SK-MEL-5 (cell line): ENCODE data around the gene TLE3. TPM values are rescaled to one million over a fixed set of nuclear protein-coding genes. Genes with fewer than 3 reads are reported as not detected.

Experiments used
- DNase-seq: peaks from one replicate; pipeline ENCODE4 v3.0.0-alpha.2; 2016; ENCODE audit warnings: low read depth, low spot score
- in situ Hi-C: cut with HindIII; loops from 2 replicates; pipeline ENCODE4 v1.10.0; 2016; ENCODE audit warnings: low sequenced_read_pairs, high pct_unique_total_duplicates, low pct_unique_long_range_greater_than_20kb
- total RNA-seq: library from RNA; depleted of rRNA; stranded (reverse); fragments of >200 nt; shearing (Covaris generic); gene quantifications from 2 replicates; pipeline ENCODE4 v1.2.3, GENCODE V29; 2014

TLE3 gene
- total RNA-seq, 1 experiment from 2014 or later: 6.5 TPM

DNA sequence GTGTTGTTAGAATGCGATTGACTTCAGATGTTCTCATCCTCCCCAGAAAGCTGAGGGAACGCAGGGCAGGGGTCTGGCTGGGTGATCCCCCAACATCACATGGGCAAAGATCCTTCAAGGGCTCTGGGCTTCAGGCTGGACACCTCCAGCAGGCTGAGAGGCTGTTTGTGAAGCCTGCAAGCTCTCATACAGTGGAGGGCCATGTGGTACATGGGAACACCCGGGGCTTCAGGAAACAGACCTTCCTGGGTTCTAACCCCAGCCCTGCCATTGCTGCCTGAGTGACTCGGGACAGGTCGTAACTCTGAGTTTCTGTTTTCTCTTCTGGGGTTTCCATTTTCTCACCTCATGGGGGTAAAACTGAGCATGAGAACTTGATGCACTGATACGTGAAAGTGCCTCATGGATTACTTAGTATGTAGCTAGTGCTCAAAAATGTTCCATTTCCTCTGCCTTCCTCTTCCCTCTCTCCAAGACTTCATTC, 81.2 kb downstream of the TLE3 start:
- DNase-seq: no peak
- in situ Hi-C loops: no loop called here

DNA sequence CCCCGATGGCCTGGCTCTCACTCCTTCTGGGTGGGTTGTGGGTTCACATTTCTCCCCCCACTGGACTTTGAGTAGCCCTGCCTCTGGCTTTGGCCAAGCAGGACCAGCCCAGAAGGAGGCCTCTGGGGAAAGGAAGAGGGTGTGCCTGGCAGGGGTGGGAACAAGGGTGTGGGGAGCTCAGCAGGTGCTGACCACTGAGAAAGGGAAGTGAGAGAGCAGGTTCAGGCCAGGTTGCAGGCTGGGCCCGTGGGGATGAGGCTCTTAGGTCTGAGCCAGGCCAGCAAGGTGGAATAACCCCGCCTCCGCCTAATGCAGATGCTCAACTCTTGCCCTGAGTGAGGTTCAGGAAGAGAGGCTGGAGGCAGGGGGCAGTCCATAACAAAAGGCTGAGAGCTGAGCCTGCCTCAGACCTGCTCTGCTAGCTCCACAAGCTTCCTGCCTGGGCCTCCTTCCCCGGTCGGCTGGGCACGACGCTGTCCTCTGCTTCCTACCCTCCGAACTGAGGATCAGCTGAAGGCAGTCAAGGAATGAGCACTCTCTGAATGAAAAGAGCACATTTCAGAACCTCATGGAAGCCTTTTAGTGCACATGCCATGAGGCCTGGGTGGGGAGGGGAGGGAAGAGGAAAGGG, 82.7 kb downstream of the TLE3 start:
- in situ Hi-C loops: no loop called here

DNA sequence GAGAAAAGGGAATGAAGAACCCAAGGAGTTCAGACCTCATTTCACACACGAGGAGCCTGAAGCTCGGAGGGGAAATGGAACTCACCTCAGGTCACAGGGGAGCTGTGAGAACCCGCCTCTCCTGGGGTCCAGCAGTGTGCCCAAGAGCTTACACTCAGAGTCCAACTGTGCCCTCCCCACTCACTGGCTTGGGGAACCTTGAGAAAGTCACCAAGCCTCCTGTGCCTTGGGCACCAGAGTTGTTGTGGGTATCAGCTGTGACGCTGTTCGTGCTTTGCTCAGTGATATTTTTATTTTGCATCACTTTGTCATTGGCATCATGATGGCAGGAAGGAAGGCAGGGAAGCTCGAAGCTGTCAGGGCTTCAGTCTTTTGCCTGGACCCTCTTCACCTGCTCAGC, 83.4 kb downstream of the TLE3 start:
- DNase-seq: no peak
- in situ Hi-C loops: no loop called here

More for the DNA sequence above, 82.7 kb downstream of the TLE3 start:
- no peak for DNase-seq

DNA sequence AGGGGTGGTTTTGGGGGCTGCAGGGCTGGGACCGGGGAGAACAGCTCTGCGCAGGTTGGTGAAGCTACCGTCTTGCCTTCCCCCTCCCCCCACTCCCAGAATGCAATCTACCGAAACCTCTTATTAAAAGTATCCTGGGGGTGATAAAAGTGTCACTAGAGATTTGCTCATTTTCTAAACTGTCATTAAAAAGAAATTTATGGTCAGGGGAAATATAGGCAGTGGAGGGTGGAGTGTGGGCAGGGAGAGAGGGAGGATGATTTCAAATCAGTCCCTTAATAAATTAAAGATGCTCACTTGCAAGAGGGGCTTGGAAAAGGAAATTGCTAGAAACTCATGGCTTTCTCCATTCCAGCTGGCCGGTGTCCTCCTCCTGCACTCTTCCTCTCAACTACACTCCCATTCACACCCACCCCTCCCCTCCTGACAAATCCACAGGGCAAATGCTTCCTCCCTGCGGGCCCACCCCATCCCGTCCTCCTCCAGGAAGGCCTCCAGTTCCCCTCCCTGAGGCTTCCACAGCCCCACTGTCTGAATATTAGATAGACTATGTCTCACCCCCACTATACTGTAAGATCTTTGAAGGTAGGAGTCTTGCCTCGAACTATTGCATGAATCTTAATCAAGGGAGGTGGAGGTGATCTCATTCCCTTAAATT, 83.9 kb downstream of the TLE3 start:
- in situ Hi-C loops: no loop called here
- DNase-seq: no peak

DNA sequence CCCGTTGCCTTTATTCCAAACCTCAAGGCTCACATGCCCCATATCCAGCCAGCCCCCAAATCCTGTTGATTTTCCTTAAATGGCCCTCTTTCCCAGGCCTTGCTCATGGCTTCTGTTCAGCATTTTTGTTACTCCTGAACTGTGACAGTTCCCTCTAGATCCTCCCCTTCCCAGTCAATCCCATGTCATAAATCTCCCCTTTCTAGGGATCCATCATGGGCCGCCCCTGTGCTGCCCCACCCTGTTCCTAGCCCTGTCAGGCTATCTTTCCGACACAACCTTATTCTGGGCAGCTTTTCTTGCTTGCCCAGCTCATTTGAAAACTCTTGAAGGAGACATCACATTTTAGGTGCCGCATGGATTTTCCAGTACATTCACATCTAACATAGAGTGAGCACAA, 84.8 kb downstream of the TLE3 start:
- in situ Hi-C loops: no loop called here
- DNase-seq: no peak

DNA sequence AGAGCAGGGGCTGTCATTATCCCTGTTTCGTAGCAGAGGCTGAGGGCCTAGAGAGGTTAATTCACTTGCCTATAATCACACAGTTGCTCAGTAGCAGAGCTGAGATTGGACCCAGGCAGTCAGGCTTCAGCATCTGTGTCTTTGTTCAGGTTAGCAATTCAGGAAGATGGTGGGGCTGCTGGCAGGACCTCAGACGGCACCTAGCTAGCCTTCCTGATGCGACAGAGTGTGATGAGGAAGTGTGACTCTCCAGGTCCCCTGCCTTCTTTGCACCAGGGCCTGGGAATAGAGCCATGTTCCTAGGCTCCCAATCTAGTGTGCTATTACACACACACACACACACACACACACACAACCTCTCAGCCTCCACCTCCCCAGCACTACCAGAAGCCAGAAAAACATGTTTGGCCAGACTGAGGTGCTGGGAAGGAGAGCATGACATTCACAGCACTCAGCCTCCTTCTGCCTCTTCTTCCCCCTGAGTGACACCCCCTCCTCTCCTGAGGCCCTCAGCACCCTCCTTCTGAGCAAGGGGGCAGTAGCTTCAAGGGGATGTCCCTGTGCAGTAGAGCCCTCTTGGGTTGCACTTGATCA, 88.9 kb downstream of the TLE3 start:
- DNase-seq: no peak
- in situ Hi-C loops: no loop called here

DNA sequence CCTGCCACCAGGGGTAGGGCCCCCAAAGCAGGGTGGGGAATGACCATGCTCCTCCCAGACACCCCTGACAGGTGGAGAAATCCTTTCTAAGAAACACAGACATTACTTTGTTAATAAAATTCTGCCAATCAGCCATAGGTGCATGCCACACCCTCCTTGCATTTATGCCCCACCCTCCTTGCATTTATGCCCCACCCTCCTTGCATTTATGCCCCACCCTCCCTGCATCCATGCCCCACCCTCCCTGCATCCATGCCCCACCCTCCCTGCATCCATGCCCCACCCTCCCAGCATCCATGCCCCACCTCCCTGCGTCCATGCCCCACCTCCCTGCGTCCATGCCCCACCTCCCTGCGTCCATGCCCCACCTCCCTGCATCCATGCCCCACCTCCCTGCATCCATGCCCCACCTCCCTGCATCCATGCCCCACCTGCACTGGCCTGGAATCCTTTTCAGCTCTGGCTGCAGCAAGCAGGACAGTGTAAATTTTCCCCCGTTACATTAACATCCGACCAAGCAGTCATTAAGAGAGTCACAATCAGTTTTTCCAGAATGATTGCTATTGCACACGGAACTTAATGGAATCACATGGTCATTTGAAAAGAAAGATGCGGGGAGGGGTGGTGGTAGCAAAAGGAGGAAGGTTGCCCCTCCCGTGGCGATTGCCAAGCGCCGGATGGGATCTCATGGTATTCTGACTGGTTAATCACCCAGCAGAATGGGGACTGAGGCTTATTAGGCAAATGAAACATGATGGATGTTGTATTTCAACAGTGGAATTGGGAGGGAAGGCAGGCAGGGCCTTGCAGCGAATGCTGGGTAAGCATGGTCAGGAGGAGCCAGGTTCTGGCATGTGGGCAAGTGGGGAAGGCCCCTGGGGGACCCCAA, 91.2 kb downstream of the TLE3 start:
- in situ Hi-C loops: no loop called here
- DNase-seq: no peak

DNA sequence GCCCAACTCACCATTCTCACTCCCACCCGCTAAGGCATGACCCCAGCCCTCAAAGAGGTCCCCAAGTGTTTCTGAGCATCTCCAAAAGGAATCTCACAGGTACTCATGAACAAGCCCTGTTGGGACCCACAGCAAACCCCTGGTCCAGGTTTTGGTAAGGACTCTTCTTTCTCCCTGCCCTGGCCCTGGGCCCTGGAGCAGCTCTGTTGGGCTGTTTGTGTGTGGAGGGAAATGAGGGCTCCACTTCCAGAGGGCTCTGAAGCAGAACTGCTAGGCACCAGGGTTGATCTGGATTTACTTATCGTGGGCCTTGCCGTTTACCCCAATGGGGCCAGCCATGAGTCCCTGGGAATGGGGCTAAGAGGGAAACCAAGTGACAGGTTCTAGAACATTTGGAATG, 92.9 kb downstream of the TLE3 start:
- DNase-seq: no peak
- in situ Hi-C loops: no loop called here

DNA sequence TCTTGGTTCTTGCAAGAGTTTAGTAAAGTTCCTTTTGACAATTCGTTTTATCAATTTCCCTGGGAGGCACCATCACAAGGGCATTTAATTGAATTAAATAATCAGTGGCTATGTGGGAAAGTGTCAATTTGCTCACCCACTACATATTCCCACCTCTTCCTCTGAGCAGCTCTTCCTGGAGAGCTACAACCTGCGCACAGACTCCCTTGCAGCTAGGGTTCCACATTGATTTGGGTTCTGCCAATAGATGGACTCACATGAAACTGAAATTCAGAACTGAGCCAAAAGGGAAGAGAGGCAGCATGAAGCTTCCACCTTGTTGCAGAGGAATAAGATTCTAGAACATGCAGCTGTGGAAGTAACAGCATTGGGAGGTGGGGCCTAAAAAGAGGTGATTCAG, 94.8 kb downstream of the TLE3 start:
- no peak for DNase-seq
- in situ Hi-C loops: no loop called here

DNA sequence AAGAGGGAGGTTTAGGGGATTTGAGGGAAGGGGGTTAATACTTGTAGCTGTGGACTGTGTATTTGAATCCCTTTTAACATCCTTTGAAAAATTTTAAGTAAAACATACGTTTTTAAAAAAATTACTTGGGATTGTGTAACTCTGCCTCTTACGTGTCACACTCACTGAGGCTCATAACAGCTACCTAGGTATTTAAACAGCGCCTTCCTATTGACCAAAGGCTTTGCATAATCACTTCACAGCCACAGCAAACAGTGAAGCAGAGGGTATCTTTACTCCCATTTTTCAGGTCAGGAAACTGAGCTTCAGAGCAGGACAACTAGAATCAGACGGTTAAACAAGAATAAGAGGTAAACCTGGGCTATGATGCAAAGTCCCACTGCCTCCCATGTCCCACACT, 95.9 kb downstream of the TLE3 start:
- in situ Hi-C loops: no loop called here
- no peak for DNase-seq

DNA sequence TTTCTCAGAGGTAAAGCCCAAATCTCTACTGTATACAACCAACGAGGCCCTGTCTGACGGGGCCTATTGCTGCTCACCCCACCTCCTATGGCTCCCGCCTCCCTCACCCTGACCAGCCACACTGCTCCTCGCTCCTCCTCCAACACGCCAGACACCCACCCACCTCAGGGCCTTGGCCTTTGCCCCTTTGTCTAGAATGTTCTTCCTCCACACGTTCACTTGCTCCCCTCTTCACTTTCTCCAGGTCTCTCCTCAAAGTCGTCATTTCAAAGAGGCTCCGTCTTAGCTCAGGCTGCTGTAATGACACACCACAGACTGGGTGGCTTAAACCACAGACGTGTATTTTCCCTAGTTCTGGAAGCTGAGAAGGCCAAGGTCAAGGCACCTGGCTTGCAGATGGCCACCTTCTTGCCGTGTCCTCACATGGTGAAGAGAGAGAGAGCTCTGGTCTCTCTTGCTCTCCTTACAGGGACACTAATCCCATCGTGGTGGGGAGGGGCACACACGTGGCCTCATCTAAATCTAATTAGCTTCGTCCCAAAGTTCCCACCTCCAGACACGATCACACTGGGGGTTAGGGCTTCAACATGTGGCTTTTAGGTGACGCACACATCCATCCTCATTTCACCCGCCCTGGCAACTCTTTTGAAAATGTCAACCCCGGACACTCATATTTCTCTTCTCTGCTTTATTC, 98.2 kb downstream of the TLE3 start:
- in situ Hi-C loops: no loop called here
- no peak for DNase-seq

DNA sequence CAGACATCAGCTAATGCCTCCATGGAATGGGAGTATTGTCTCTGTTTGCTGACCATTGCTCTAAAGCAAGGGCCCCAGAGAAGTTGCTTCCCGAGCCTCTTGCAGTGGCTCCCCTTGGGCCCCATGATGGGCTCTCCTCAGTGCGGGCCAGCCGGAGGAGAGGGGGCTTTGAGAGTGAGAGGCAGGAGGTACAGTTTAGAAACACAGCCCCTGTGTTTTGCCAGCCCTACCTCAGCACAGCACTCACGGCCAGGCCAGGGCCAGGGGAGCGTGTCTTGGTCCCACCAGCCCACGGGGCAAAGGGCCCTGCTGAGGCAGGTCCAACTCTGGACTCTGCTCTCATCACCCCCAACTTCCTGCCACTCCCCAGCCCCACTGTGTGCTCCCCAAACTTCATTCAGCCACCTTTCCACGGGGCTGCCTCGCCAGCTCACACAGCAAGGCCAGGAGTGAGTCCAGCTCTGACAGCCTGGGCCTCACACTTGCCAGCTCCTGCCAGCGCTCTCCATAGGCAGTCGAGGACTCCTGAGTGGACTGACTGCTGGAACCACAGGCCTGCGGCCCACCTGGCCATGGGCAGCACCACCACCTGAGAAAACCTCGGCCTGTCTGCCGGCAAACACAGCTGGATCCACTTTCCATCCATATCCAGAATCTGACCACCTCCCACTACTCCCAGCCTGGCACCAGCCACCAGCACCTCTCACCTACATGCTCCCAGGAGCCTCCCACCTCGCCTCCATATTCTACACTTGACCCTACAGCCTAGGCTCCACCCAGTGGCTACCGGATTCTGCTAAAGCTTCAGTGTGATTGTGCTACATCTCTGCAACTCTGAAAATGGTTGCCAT, 99.0 kb downstream of the TLE3 start:
- in situ Hi-C loops: no loop called here
- DNase-seq: no peak

DNA sequence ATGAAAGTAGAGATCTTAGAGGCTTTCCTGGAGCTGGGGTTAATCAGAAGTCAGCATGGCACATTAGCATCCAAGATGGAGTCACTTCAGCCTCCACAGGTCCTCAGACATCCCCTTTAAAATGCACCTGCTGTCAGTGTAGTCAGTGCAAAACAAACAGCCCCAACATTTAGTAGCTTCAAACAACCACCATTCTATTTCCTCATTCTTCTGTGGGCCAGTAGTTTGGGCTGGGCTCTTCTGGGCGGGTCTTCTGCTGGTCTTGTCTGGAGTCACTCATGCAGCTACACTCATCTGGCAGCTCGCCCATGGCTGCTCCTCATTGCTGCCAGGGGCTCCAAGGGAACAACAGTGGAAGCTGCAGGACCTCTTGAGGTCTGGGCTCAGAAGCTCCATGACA, 99.9 kb downstream of the TLE3 start:
- in situ Hi-C loops: no loop called here
- no peak for DNase-seq
